Trophoblast cell (in vitro differentiated cells and primary cell): ENCODE measurements around the gene ARHGAP33.

Experiments
- DNase-seq, 2 donors: peaks; one replicate each; pipeline ENCODE4 v3.0.0-alpha.2; 2016
- H2AFZ ChIP-seq: 2 replicates; pipeline ENCODE4 v1.6.1; 2013; ENCODE audit warnings: low read length, moderate library complexity, mild to moderate bottlenecking; ENCODE audit not compliant: insufficient read depth, poor library complexity
- H2AK5ac ChIP-seq: 2 replicates; pipeline ENCODE4 v1.6.1; 2013; ENCODE audit warnings: mild to moderate bottlenecking, low read length
- H2BK120ac ChIP-seq: 2 replicates; pipeline ENCODE4 v1.6.1; 2013; ENCODE audit warnings: low read length, mild to moderate bottlenecking, moderate library complexity; ENCODE audit not compliant: insufficient read depth, poor library complexity
- H2BK12ac ChIP-seq: 2 replicates; pipeline ENCODE4 v1.6.1; 2013; ENCODE audit warnings: mild to moderate bottlenecking, low read length, moderate library complexity
- H2BK5ac ChIP-seq: 2 replicates; pipeline ENCODE4 v1.6.1; 2013; ENCODE audit warnings: low read length, low read depth, moderate library complexity, mild to moderate bottlenecking; ENCODE audit not compliant: poor library complexity
- H3K14ac ChIP-seq: 2 replicates; pipeline ENCODE4 v1.6.1; 2013; ENCODE audit warnings: mild to moderate bottlenecking, low read length
- H3K18ac ChIP-seq: 2 replicates; pipeline ENCODE4 v1.6.1; 2013; ENCODE audit warnings: mild to moderate bottlenecking, low read length
- H3K23ac ChIP-seq: 2 replicates; pipeline ENCODE4 v1.6.1; 2013; ENCODE audit warnings: low read length
- H3K27ac ChIP-seq: 2 replicates; pipeline ENCODE4 v1.5.1; 2013; ENCODE audit warnings: low read depth, mild to moderate bottlenecking, inconsistent platforms, low read length, moderate library complexity
- H3K27me3 ChIP-seq: 2 replicates; pipeline ENCODE4 v1.6.1; 2013; ENCODE audit warnings: inconsistent platforms, mild to moderate bottlenecking, low read length, moderate library complexity; ENCODE audit not compliant: insufficient read depth
- H3K36me3 ChIP-seq, 2 experiments: 1 replicate in 1 of 2; 2 replicates in 1 of 2; pipeline ENCODE4 v1.6.1; 2013; ENCODE audit warnings: low read length in 2 of 2, mild to moderate bottlenecking in 2 of 2, moderate library complexity in 1 of 2; ENCODE audit not compliant: insufficient read depth in 2 of 2, control insufficient read depth in 1 of 2
- H3K4ac ChIP-seq: 2 replicates; pipeline ENCODE4 v1.6.1; 2013; ENCODE audit warnings: low read depth, mild to moderate bottlenecking, low read length, moderate library complexity
- H3K4me1 ChIP-seq, 2 experiments: 1 replicate in 1 of 2; 2 replicates in 1 of 2; pipeline ENCODE4 v1.6.1; 2013; ENCODE audit warnings: low read length in 2 of 2, mild to moderate bottlenecking in 2 of 2, moderate library complexity in 1 of 2; ENCODE audit not compliant: insufficient read depth in 2 of 2, control insufficient read depth in 1 of 2
- H3K4me2 ChIP-seq: 2 replicates; pipeline ENCODE4 v1.6.1; 2013; ENCODE audit warnings: inconsistent platforms, mild to moderate bottlenecking, low read length, moderate library complexity
- H3K4me3 ChIP-seq: 2 replicates; pipeline ENCODE4 v1.5.1; 2013; ENCODE audit warnings: mild to moderate bottlenecking, low read depth, low read length, inconsistent platforms
- H3K79me1 ChIP-seq: one replicate; pipeline ENCODE4 v1.6.1; 2013; ENCODE audit warnings: low read length
- H3K79me2 ChIP-seq: 2 replicates; pipeline ENCODE4 v1.6.1; 2013; ENCODE audit warnings: low read length, mild to moderate bottlenecking; ENCODE audit not compliant: control insufficient read depth, insufficient read depth, poor library complexity
- H3K9ac ChIP-seq: 2 replicates; pipeline ENCODE4 v1.6.1; 2013; ENCODE audit warnings: mild to moderate bottlenecking, low read length
- H3K9me3 ChIP-seq: 2 replicates; pipeline ENCODE4 v1.6.1; 2013; ENCODE audit warnings: low read depth, mild to moderate bottlenecking, control low read depth, inconsistent platforms, low read length; ENCODE audit not compliant: insufficient read depth
- H4K12ac ChIP-seq: 2 replicates; pipeline ENCODE4 v1.6.1; 2013; ENCODE audit warnings: low read depth, mild to moderate bottlenecking, low read length, moderate library complexity
- H4K8ac ChIP-seq: 2 replicates; pipeline ENCODE4 v1.6.1; 2013; ENCODE audit warnings: low read depth, mild to moderate bottlenecking, low read length, moderate library complexity
- H4K91ac ChIP-seq: one replicate; pipeline ENCODE4 v1.6.1; 2013; ENCODE audit warnings: low read depth, mild to moderate bottlenecking, low read length, moderate library complexity
- WGBS: extraction: QIAGEN DNeasy Blood & Tissue Kit; methylation state at CpG from one replicate; pipeline ENCODE4 v1.1.7; 2013; ENCODE audit warnings: missing lambda C conversion rate; ENCODE audit not compliant: insufficient read length, insufficient coverage; ENCODE audit errors: extremely low coverage; 5-methylcytosine and 5-hydroxymethylcytosine counted together

Gene ARHGAP33

GRCh38 chr19:35729763-35730162, 45.6 kb upstream of the ARHGAP33 start:
- no peak overlapping the region for H3K9ac ChIP-seq
- peaks cover 95 to 96% of the 10 kb centered on the region in 2 experiments for H3K36me3 ChIP-seq
- H3K79me1 ChIP-seq = peaks cover 3% of the 10 kb centered on the region
- H3K79me2 ChIP-seq = no peaks in the 10 kb centered on the region
- H2BK5ac ChIP-seq = no peak overlapping the region
- no peak overlapping the region for H2AK5ac ChIP-seq
- H2BK12ac ChIP-seq = no peak overlapping the region
- no peak overlapping the region for H3K4ac ChIP-seq
- H3K23ac ChIP-seq = no peak overlapping the region
- no peak overlapping the region for H3K27ac ChIP-seq
- no peaks in the 10 kb centered on the region for H3K4me1 ChIP-seq
- no peak overlapping the region for H4K12ac ChIP-seq
- no peak for DNase-seq
- H4K91ac ChIP-seq = no peak overlapping the region
- H3K4me3 ChIP-seq = no peak overlapping the region
- H3K18ac ChIP-seq = no peak overlapping the region
- H3K14ac ChIP-seq = no peak overlapping the region
- H4K8ac ChIP-seq = no peak overlapping the region
- H3K9me3 ChIP-seq = no peaks in the 10 kb centered on the region
- no peak overlapping the region for H3K4me2 ChIP-seq
- no peak overlapping the region for H2AFZ ChIP-seq
- H3K27me3 ChIP-seq = no peaks in the 10 kb centered on the region
- no peak overlapping the region for H2BK120ac ChIP-seq
- WGBS = no CpG with 5 or more reads among the region's 11 CpGs

DNA sequence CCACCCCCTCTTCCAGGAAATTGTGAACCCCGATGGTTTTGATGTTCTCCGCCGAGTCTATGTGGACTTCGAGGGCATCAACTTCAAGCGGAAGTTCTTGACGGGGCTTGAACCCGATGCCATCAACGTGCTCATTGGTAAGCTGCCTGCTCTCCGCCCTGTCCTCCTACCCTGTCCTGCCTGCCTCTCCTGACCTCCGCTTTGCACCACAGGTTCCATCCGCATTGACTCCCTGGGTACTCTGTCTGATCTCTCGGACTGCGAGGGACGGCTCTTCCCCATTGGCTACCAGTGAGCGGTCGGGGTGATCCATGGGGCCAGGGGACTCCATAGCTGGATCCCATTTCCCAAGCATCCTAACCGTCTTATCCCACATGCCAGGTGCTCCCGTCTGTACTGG, 45.0 kb upstream of the ARHGAP33 start:
- Histone ChIP-seq H3K4ac (no peak overlapping the region), H3K4me1 (no peaks in the 10 kb centered on the region), H3K9me3 (no peaks in the 10 kb centered on the region), H2AFZ (no peak overlapping the region), H3K79me1 (peaks cover 3% of the 10 kb centered on the region), H2AK5ac (no peak overlapping the region), H3K79me2 (no peaks in the 10 kb centered on the region), H3K23ac (no peak overlapping the region), H3K27ac (no peak overlapping the region), H3K4me2 (no peak overlapping the region), H4K91ac (no peak overlapping the region), H3K36me3 (peaks cover 95 to 96% of the 10 kb centered on the region in 2 experiments), H4K12ac (peak overlapping the region; percentile 25), H3K14ac (no peak overlapping the region), H3K9ac (no peak overlapping the region), H2BK120ac (no peak overlapping the region), H3K27me3 (no peaks in the 10 kb centered on the region), H3K18ac (no peak overlapping the region), H2BK5ac (no peak overlapping the region), H3K4me3 (no peak overlapping the region), H4K8ac (no peak overlapping the region), H2BK12ac (no peak overlapping the region)
- DNase-seq = no peak
- no CpG with 5 or more reads among the region's 18 CpGs for WGBS

DNA sequence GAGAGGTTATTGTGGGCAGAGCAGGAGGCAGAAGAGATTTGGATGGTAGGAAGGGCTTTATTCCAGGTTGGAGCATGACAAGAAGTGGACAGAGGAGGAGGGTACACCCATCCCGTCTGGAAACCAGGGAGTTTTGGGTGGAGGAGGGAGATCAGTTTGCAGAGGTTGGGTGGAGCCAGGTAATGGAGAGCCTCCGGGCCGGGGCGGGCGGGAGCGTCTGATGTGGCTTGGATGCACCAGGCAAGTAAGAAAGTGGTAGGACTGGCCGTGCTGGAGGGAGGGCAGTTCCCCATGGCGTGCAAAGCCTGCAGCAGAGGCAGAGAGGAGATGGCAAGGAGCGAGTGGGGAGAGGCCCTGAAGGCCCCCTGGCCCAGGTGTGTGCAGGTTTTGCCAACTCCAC, 44.0 kb upstream of the ARHGAP33 start:
- no peak overlapping the region for H4K91ac ChIP-seq
- no peak overlapping the region for H3K9ac ChIP-seq
- H3K4me1 ChIP-seq = no peaks in the 10 kb centered on the region
- WGBS = no CpG with 5 or more reads among the region's 9 CpGs
- peak in 1 of 2 donors; percentile 15 for DNase-seq
- no peak overlapping the region for H3K4me2 ChIP-seq
- no peaks in the 10 kb centered on the region for H3K27me3 ChIP-seq
- H2BK12ac ChIP-seq = no peak overlapping the region
- no peak overlapping the region for H4K12ac ChIP-seq
- no peak overlapping the region for H4K8ac ChIP-seq
- H3K27ac ChIP-seq = no peak overlapping the region
- H3K4me3 ChIP-seq = no peak overlapping the region
- H3K9me3 ChIP-seq = no peaks in the 10 kb centered on the region
- no peaks in the 10 kb centered on the region for H3K79me2 ChIP-seq
- peaks cover 91 to 92% of the 10 kb centered on the region in 2 experiments for H3K36me3 ChIP-seq
- H2BK120ac ChIP-seq = no peak overlapping the region
- no peak overlapping the region for H3K14ac ChIP-seq
- H2AK5ac ChIP-seq = no peak overlapping the region
- H3K23ac ChIP-seq = no peak overlapping the region
- peaks cover 3% of the 10 kb centered on the region for H3K79me1 ChIP-seq
- H3K4ac ChIP-seq = no peak overlapping the region
- H3K18ac ChIP-seq = no peak overlapping the region
- no peak overlapping the region for H2BK5ac ChIP-seq
- no peak overlapping the region for H2AFZ ChIP-seq

GRCh38 chr19:35731779-35732405, 43.5 kb upstream of the ARHGAP33 start:
- Histone ChIP-seq H3K27me3 (no peaks in the 10 kb centered on the region), H3K4me3 (no peak overlapping the region), H4K8ac (no peak overlapping the region), H3K9me3 (no peaks in the 10 kb centered on the region), H2BK5ac (no peak overlapping the region), H3K23ac (no peak overlapping the region), H3K18ac (peak overlapping the region; percentile 27), H3K14ac (no peak overlapping the region), H2BK12ac (no peak overlapping the region), H2AFZ (no peak overlapping the region), H3K79me1 (peaks cover 3% of the 10 kb centered on the region), H3K4me1 (no peaks in the 10 kb centered on the region), H4K12ac (peak overlapping the region; percentile 9), H3K4ac (no peak overlapping the region), H3K4me2 (no peak overlapping the region), H4K91ac (no peak overlapping the region), H3K27ac (no peak overlapping the region), H2BK120ac (no peak overlapping the region), H3K79me2 (no peaks in the 10 kb centered on the region), H3K36me3 (peaks cover 94% of the 10 kb centered on the region in 2 experiments), H2AK5ac (no peak overlapping the region), H3K9ac (no peak overlapping the region)
- no CpG with 5 or more reads among the region's 21 CpGs for WGBS
- no peak for DNase-seq
